ENCODE data around the gene CLEC20A. TPM values are rescaled to one million over a fixed set of nuclear protein-coding genes. Genes with fewer than 3 reads are reported as not detected.

CLEC20A gene
- polyA plus RNA-seq, 6 donors from 2014 or later: 2.7 to 50.3 (median 21.3) TPM

GRCh38 chr1:178501705-178502329 is 5.1 kb upstream of the CLEC20A start:
- peaks cover 0 to 10% (median 0%) of the 10 kb centered on the region in 3 donors for H3K27me3 Mint-ChIP-seq
- no peaks in the 10 kb centered on the region for H3K36me3 Mint-ChIP-seq
- peak; percentile 59 for DNase-seq
- no peaks in the 10 kb centered on the region for H3K9me3 Mint-ChIP-seq
- peaks cover 0 to 2% (median 0%) of the 10 kb centered on the region in 3 donors for H3K4me1 Mint-ChIP-seq
- no peak overlapping the region for H3K27ac Mint-ChIP-seq
- ATAC-seq (ENCODE audit: low read depth in 2 of 2): peak; percentile 68 to 84
- H3K4me3 Mint-ChIP-seq: peak overlapping the region in 1 of 8 donors; percentile 30

GRCh38 chr1:178500936-178501554 is 4.3 kb upstream of the CLEC20A start:
- ATAC-seq (ENCODE audit: low read depth in 2 of 2): no peak
- H3K27ac Mint-ChIP-seq: no peak overlapping the region

GRCh38 chr1:178500091-178500770 is 3.5 kb upstream of the CLEC20A start:
- no peak overlapping the region for H3K4me3 Mint-ChIP-seq
- ATAC-seq (ENCODE audit: low read depth in 2 of 2) (no peak), DNase-seq (no peak)
- H3K27me3 Mint-ChIP-seq: peaks cover 0 to 10% (median 3%) of the 10 kb centered on the region in 3 donors
- H3K36me3 Mint-ChIP-seq: no peaks in the 10 kb centered on the region
- H3K9me3 Mint-ChIP-seq: no peaks in the 10 kb centered on the region
- no peak overlapping the region for H3K27ac Mint-ChIP-seq
- peaks cover 0 to 2% (median 0%) of the 10 kb centered on the region in 3 donors for H3K4me1 Mint-ChIP-seq

More at GRCh38 chr1:178500936-178501554, 4.3 kb upstream of the CLEC20A start:
- Mint-ChIP-seq H3K4me1 (peaks cover 0 to 2% (median 0%) of the 10 kb centered on the region in 3 donors), H3K27me3 (peaks cover 0 to 10% (median 0%) of the 10 kb centered on the region in 3 donors), H3K9me3 (no peaks in the 10 kb centered on the region), H3K4me3 (no peak overlapping the region), H3K36me3 (no peaks in the 10 kb centered on the region)
- no peak for DNase-seq

- Mint-ChIP-seq H3K4me1 (peaks cover 0 to 2% (median 0%) of the 10 kb centered on the region in 3 donors), H3K9me3 (no peaks in the 10 kb centered on the region), H3K27me3 (peaks cover 0 to 6% (median 3%) of the 10 kb centered on the region in 3 donors), H3K27ac (peak overlapping the region in 1 of 6 donors; percentile 68), H3K4me3 (no peak overlapping the region), H3K36me3 (no peaks in the 10 kb centered on the region)
- DNase-seq: no peak
- no peak for ATAC-seq (ENCODE audit: low read depth in 2 of 2)
These were observed 2.3 kb upstream of the CLEC20A start for GRCh38 chr1:178498896-178499675.

- Mint-ChIP-seq H3K4me1 (peaks cover 0 to 2% (median 0%) of the 10 kb centered on the region in 3 donors), H3K36me3 (no peaks in the 10 kb centered on the region), H3K27me3 (peaks cover 0 to 3% (median 0%) of the 10 kb centered on the region in 3 donors), H3K9me3 (no peaks in the 10 kb centered on the region), H3K4me3 (no peak overlapping the region), H3K27ac (no peak overlapping the region)
- ATAC-seq (ENCODE audit: low read depth in 2 of 2) (no peak), DNase-seq (no peak)
These were observed 1.2 kb upstream of the CLEC20A start for GRCh38 chr1:178497903-178498478.

- Mint-ChIP-seq H3K36me3 (no peaks in the 10 kb centered on the region), H3K27ac (peak overlapping the region in 1 of 6 donors; percentile 87), H3K27me3 (peaks cover 0 to 3% (median 0%) of the 10 kb centered on the region in 3 donors), H3K4me1 (peaks cover 0 to 6% (median 0%) of the 10 kb centered on the region in 3 donors), H3K4me3 (no peak overlapping the region), H3K9me3 (no peaks in the 10 kb centered on the region)
- ATAC-seq (ENCODE audit: low read depth in 2 of 2) (no peak), DNase-seq (no peak)
These were observed 889 bp downstream of the CLEC20A start for GRCh38 chr1:178495741-178496409.

GRCh38 chr1:178495158-178495557 is 1.6 kb downstream of the CLEC20A start:
- Mint-ChIP-seq H3K27ac (peak overlapping the region in 1 of 6 donors; percentile 87), H3K27me3 (peaks cover 0 to 3% (median 0%) of the 10 kb centered on the region in 3 donors), H3K4me3 (no peak overlapping the region), H3K36me3 (no peaks in the 10 kb centered on the region), H3K9me3 (no peaks in the 10 kb centered on the region), H3K4me1 (peaks cover 0 to 6% (median 0%) of the 10 kb centered on the region in 3 donors)
- DNase-seq: no peak
- ATAC-seq (ENCODE audit: low read depth in 2 of 2): no peak

GRCh38 chr1:178494569-178494971 is 2.2 kb downstream of the CLEC20A start:
- ATAC-seq (ENCODE audit: low read depth in 2 of 2) (no peak), DNase-seq (no peak)
- Mint-ChIP-seq H3K27me3 (peaks cover 0 to 3% (median 0%) of the 10 kb centered on the region in 3 donors), H3K4me3 (no peak overlapping the region), H3K9me3 (no peaks in the 10 kb centered on the region), H3K27ac (no peak overlapping the region), H3K36me3 (no peaks in the 10 kb centered on the region), H3K4me1 (peaks cover 0 to 6% (median 0%) of the 10 kb centered on the region in 3 donors)

- Mint-ChIP-seq H3K4me3 (peak overlapping the region in 1 of 8 donors; percentile 69), H3K36me3 (no peaks in the 10 kb centered on the region), H3K9me3 (no peaks in the 10 kb centered on the region), H3K27me3 (peaks cover 0 to 3% (median 0%) of the 10 kb centered on the region in 3 donors), H3K27ac (peak overlapping the region in 1 of 6 donors; percentile 53), H3K4me1 (peaks cover 0 to 6% (median 2%) of the 10 kb centered on the region in 3 donors)
- no peak for ATAC-seq (ENCODE audit: low read depth in 2 of 2)
- no peak for DNase-seq
These were observed 3.4 kb downstream of the CLEC20A start for GRCh38 chr1:178493301-178493741.

GRCh38 chr1:178492341-178492740 is 4.4 kb downstream of the CLEC20A start:
- no peak for DNase-seq
- Mint-ChIP-seq H3K4me3 (no peak overlapping the region), H3K27me3 (peaks cover 0 to 3% (median 0%) of the 10 kb centered on the region in 3 donors), H3K27ac (no peak overlapping the region), H3K36me3 (no peaks in the 10 kb centered on the region), H3K4me1 (peaks cover 4 to 15% (median 12%) of the 10 kb centered on the region in 3 donors), H3K9me3 (no peaks in the 10 kb centered on the region)
- ATAC-seq (ENCODE audit: low read depth in 2 of 2): no peak

GRCh38 chr1:178491721-178492120 is 5.0 kb downstream of the CLEC20A start:
- no peaks in the 10 kb centered on the region for H3K36me3 Mint-ChIP-seq
- no peak for ATAC-seq (ENCODE audit: low read depth in 2 of 2)
- H3K4me1 Mint-ChIP-seq: peaks cover 7 to 18% (median 16%) of the 10 kb centered on the region in 3 donors
- no peak overlapping the region for H3K27ac Mint-ChIP-seq
- H3K27me3 Mint-ChIP-seq: peaks cover 0 to 3% (median 0%) of the 10 kb centered on the region in 3 donors
- no peak overlapping the region for H3K4me3 Mint-ChIP-seq
- H3K9me3 Mint-ChIP-seq: no peaks in the 10 kb centered on the region
- no peak for DNase-seq

- Mint-ChIP-seq H3K27ac (no peak overlapping the region), H3K9me3 (no peaks in the 10 kb centered on the region), H3K4me1 (peaks cover 12 to 22% (median 21%) of the 10 kb centered on the region in 3 donors), H3K27me3 (peaks cover 0 to 3% (median 0%) of the 10 kb centered on the region in 3 donors), H3K4me3 (no peak overlapping the region), H3K36me3 (no peaks in the 10 kb centered on the region)
- ATAC-seq (ENCODE audit: low read depth in 2 of 2) (no peak), DNase-seq (no peak)
These were observed 5.8 kb downstream of the CLEC20A start for GRCh38 chr1:178490967-178491366.
